Hematopoietic multipotent progenitor cell treated with erythropoietin and hydrocortisone succinate and interleukin-3 and kit ligand, for 8 days (in vitro differentiated cells): Measurements from ENCODE around the gene LUC7L2.
"Not testable (repeated sequence)": the region's sequence is repeated elsewhere in the genome, so short reads cannot be mapped to it uniquely, and the experiment has no call there.

Experiments
- DNase-seq: peaks from one replicate; pipeline ENCODE4 v3.0.0-alpha.2; 2015

LUC7L2 gene

DNA sequence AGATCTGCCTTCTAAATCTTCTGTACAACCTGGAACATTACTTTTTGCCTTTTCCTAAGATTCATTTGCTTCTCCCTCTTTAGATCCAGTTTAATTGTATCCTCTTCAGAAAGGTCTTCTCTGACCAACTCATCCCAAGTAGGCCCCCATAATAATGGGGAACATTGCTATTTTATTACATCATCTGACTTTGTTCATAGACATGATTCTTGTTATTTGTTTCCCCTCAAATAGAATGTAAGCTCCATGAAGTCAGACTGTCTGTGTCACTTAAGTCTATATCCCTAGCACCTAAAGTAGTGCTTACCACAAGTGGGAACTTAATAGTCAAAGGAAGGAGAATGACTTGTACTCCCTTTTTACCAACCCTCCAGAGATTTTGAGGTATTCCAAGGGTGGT, 37.5 kb downstream of the LUC7L2 start:
- no peak for DNase-seq

DNA sequence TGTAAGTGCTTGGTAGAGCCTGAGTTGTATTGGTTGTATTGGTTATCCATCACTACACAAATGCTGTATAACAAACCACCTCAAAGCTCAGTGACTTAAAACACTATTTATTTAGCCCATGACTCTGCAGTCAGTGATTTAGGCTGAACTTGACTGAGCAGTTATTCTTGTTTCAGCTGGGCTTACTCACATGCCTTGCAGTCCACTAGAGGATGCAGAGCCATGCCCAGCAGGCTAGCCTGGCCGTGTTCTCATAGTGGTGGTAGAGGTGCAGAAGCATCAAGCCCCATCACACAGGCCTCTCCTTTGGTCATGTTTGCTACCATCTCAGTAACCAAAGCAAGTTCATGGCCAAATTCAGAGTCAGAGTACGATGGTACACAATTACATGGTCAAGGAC, 43.9 kb downstream of the LUC7L2 start:
- no peak for DNase-seq

GRCh38 chr7:139407555-139407954, 47.9 kb downstream of the LUC7L2 start:
- no peak for DNase-seq

DNA sequence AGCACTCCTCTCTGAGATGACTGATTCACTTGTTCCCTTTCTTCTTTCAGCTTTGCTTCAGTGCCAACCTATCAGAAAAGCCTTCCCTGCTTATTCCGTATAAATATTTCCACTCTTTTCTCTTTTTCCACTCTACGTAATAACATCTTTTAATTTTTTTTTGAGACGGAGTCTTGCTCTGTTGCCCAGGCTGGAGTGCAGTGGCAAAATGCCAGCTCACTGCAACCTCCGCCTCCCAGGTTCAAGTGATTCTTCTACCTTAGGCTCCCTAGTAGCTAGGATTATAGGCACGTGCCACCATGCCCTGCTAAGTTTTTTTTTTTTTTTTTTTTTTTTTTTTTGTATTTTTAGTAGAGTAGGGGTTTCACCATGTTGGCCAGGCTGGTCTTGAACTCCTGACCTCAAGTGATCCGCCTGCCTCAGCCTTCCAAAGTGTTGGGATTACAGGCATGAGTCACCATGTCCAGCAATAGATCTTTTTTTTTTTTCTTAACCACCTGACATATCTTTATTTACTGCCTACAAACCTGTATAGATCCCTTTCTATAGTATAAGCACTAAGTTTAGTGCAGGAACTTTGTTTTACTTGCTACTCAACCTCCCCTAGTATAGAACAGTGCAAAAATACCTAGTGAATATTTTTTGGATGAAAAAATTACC, 55.2 kb downstream of the LUC7L2 start:
- DNase-seq: not testable (repeated sequence)

- DNase-seq: no peak
Observed at GRCh38 chr7:139416405-139416804, 56.7 kb downstream of the LUC7L2 start.

GRCh38 chr7:139417478-139417877, 57.8 kb downstream of the LUC7L2 start:
- no peak for DNase-seq

DNA sequence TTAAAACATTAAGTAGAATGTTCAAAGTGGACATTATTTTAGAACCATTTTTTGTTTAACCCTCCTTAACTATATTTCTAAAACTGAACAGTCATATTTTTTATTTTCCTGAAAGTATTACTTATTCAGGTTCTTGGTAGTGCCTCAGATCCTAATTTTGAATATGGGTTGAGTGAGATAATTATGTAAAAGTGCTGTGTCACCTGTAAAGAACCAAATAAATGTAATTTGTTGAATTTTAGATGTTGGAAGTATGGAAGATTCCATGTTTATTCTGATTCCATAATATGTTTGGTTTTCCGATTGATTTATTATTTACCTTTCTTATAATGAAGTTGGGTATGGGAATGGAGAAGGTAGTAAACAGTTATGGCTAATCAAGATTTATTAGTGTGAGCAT, 61.4 kb downstream of the LUC7L2 start:
- DNase-seq: no peak

DNA sequence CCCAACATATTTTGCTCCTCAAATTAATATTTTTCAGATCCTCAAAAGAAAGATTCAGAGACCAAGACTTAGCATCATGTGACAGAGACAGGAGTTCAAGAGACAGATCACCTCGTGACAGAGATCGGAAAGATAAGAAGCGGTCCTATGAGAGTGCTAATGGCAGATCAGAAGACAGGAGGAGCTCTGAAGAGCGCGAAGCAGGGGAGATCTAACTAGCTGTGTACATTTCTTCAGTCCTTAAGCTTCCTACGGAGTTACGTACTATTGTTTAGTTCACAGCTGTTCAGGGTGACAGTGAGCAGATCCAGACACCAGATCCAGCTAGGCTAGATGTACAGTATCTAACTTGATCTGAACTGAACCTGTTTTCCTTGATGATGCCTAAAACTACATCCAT, 62.4 kb downstream of the LUC7L2 start:
- DNase-seq: peak; percentile 31

DNA sequence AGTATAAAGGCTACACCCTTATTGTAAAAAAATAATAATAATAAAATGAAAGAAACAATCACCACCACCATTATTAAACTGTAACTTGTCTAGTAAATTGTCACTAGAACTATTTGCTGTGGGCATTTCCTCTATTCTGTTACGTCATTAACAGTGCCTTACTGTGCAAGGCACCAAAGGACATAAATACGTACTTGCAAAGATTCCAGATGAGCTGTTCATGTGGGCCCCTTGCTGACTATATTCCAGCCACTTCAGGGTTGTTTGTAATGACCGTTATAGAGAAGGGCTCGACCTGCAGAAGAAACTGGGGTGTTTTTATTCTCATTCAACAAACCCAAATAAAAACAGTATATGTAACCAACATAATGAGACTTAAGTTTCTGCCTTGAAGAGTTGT, 63.4 kb downstream of the LUC7L2 start:
- DNase-seq: no peak

GRCh38 chr7:139424004-139424403, 64.3 kb downstream of the LUC7L2 start:
- no peak for DNase-seq

DNA sequence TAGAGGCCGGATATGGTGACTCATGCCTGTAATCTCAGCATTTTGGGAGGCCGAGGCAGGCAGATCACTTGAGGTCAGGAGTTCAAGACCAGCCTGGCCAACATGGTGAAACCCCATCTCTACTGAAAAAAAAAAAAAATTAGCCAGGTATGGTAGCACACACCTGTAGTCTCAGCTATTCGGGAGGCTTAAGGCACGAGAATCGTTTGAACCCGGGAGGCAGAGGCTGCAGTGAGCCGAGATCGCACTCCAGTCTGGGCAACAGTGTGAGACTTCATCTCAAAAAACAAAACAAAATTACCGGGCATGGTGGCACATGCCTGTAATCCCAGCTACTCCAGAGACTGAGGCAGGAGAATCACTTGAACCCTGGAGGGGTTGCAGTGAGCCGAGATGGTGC, 66.0 kb downstream of the LUC7L2 start:
- DNase-seq: not testable (repeated sequence)

- DNase-seq: no peak
Observed at GRCh38 chr7:139426258-139427028, 66.7 kb downstream of the LUC7L2 start.

DNA sequence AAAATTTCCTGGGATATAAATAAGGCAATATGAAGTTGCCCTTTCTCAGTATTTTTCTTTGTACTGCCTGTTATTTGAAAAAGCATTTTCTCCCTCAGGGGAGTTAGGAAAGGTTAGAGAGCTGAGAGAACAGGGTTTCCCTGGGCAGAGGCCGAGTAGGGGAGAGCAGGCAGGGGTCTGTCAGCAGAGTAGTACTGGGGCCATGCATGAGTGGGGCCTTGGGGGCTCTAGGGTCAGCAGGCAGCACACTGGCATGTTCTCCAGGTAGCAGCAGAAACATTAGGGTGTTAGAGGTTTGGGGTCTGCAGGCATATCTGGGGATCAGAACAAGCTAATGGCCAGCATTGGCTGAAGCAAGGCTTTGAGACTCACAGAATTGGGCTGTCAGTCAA, 67.3 kb downstream of the LUC7L2 start:
- no peak for DNase-seq

DNA sequence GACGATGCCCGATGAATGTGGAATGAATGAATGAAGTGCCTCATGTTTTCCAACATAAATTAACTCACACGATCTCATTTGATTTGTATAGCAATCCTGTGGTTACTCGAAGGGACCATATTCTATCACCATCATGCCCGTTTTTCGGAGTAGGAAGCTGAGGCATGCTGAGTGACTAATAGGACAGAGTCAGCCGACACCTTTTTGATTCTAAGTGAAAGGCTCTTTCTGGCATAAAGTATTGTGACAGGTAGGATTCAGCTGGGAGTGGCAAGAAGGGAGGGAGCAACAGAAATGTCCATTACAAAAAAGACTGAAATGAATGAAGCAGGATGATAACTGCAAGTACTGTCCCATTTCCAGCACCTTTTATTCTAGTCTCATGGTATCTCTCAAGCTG, 68.1 kb downstream of the LUC7L2 start:
- DNase-seq: no peak

DNA sequence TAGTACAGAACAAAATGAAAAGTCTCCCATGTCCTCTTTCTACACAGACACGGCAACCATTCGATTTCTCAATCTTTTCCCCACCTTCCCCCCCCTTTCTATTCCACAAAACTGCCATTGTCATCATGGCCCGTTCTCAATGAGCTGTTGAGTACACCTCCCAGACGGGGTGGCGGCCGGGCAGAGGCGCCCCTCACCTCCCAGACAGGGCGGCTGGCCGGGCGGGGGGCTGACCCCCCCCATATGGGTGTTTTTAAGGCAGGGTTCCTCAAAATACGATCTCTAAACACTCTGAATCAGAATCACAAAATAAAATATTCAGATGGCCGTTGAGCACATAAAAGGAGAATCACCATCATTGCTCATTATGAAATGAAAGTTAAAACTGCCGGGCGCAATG, 70.0 kb downstream of the LUC7L2 start:
- not testable (repeated sequence) for DNase-seq

DNA sequence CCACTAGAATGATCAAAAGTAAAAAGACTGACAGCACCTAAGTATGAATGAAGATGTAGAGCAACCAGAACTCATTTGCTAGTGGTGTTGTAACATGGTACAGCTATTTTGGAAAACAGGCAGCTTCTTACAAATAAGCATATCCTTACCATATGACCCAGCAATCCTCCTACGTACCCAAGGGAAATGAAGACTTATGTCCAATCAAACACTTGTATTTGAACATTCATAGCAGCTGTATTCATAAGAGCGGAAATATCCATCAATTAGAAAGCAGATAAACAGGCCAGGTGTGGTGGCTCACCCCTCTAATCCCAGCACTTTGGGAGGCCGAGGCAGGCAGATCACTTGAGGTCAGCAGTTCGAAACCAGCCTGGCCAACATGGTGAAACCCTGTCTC, 70.7 kb downstream of the LUC7L2 start:
- no peak for DNase-seq

- no peak for DNase-seq
Observed at GRCh38 chr7:139431010-139431409, 71.3 kb downstream of the LUC7L2 start.

GRCh38 chr7:139431459-139431858, 71.8 kb downstream of the LUC7L2 start:
- no peak for DNase-seq

DNA sequence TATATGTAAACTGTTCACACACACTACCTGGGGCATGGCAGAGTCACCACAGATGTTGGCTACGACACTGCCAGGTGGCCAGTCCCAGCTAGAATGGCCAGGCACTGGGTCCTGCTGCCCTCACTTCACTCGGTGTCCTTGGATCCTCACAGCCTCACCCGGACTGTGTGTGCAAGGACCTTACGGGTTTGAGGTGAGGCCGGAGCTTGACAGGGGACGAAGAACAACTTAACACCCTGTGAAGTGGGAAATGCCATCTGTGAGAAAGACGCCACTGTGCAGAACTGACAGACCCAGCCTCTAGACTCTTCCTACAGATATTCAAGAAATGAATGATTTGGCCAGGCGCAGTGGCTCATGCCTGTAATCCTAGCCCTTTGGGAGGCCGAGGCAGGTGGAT, 77.1 kb downstream of the LUC7L2 start:
- no peak for DNase-seq

- no peak for DNase-seq
Observed at GRCh38 chr7:139439375-139439774, 79.7 kb downstream of the LUC7L2 start.

DNA sequence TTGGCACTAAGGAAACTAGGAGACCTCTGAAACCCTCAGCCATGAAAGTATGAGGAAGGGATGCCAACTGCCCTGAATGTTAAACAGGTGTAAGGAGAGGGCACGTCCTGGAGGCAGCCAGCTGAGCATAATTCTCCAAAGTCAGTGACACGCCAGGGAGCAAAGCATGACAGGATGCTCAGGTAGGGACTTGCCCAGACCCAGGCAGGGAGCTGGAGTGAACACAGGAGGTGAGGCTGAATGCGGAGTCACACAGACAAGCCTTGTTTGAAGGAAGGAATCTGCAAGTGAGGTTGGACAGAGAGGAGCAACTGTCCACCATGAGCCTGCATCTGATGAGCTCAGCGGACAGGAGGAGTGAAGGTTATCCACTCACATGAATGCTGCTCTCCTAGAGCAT, 82.3 kb downstream of the LUC7L2 start:
- DNase-seq: no peak

- DNase-seq: no peak
Observed at GRCh38 chr7:139446051-139446890, 86.6 kb downstream of the LUC7L2 start.

- DNase-seq: no peak
Observed at GRCh38 chr7:139450851-139451250, 91.2 kb downstream of the LUC7L2 start.

- no peak for DNase-seq
Observed at GRCh38 chr7:139451638-139452037, 91.9 kb downstream of the LUC7L2 start.
